Chondrocyte (in vitro differentiated cells): ENCODE measurements around the gene ZCCHC24. TPM values are rescaled to one million over a fixed set of nuclear protein-coding genes. Genes with fewer than 3 reads are reported as not detected.
A peak's percentile ranks its signal among the peaks of the same experiment; 100 is the strongest.

Experiments used
- DNase-seq: peaks from one replicate; pipeline ENCODE4 v3.0.0; 2021; ENCODE audit warnings: mixed read lengths, low spot score
- H3K27ac Mint-ChIP-seq: one replicate; pipeline ENCODE4 v1.8.0; 2021; ENCODE audit warnings: mild to moderate bottlenecking, moderate library complexity, mixed read lengths; ENCODE audit not compliant: unreplicated experiment
- H3K27me3 Mint-ChIP-seq: 2 replicates; pipeline ENCODE4 v1.8.0; 2021; ENCODE audit warnings: low read depth, mixed read lengths
- H3K36me3 Mint-ChIP-seq: 2 replicates; pipeline ENCODE4 v1.8.0; 2021; ENCODE audit warnings: low read depth, mixed read lengths
- H3K4me1 Mint-ChIP-seq: 2 replicates; pipeline ENCODE4 v1.8.0; 2021; ENCODE audit warnings: low read depth, mild to moderate bottlenecking, mixed read lengths
- H3K4me3 Mint-ChIP-seq: one replicate; pipeline ENCODE4 v1.8.0; 2021; ENCODE audit warnings: mild to moderate bottlenecking, moderate library complexity, mixed read lengths; ENCODE audit not compliant: unreplicated experiment
- H3K9me3 Mint-ChIP-seq: 2 replicates; pipeline ENCODE4 v1.8.0; 2021; ENCODE audit warnings: low read depth, mixed read lengths
- CTCF ChIP-seq: fragments of 200-600 bp; sonication (generic); IDR thresholded peaks from 2 replicates; pipeline ENCODE4 v1.5.0; 2021; ENCODE audit warnings: antibody characterized with exemption, mild to moderate bottlenecking, moderate library complexity
- total RNA-seq: library from RNA; stranded (reverse); gene quantifications from 3 replicates; pipeline ENCODE4 v1.2.1, GENCODE V29; 2021

ZCCHC24 gene
- total RNA-seq, 1 donor from 2014 or later: 45.1 TPM

GRCh38 chr10:79491143-79491835 lies 45.9 kb upstream of the ZCCHC24 start:
- peaks cover 2% of the 10 kb centered on the region for H3K27me3 Mint-ChIP-seq
- H3K4me3 Mint-ChIP-seq: no peak overlapping the region
- H3K36me3 Mint-ChIP-seq: no peaks in the 10 kb centered on the region
- no peaks in the 10 kb centered on the region for H3K9me3 Mint-ChIP-seq
- peaks cover 46% of the 10 kb centered on the region for H3K4me1 Mint-ChIP-seq
- no peak for TF ChIP-seq CTCF
- peak overlapping the region; percentile 19 for H3K27ac Mint-ChIP-seq
- DNase-seq: no peak

- Mint-ChIP-seq H3K9me3 (no peaks in the 10 kb centered on the region), H3K4me1 (peaks cover 46% of the 10 kb centered on the region), H3K36me3 (no peaks in the 10 kb centered on the region), H3K27ac (peak overlapping the region; percentile 47), H3K4me3 (no peak overlapping the region), H3K27me3 (no peaks in the 10 kb centered on the region)
- no peak for TF ChIP-seq CTCF
- no peak for DNase-seq
These were observed 45.1 kb upstream of the ZCCHC24 start for GRCh38 chr10:79490400-79491142.

GRCh38 chr10:79488870-79489269 lies 43.4 kb upstream of the ZCCHC24 start:
- no peak for TF ChIP-seq CTCF
- Mint-ChIP-seq H3K36me3 (no peaks in the 10 kb centered on the region), H3K4me3 (no peak overlapping the region), H3K27ac (peak overlapping the region; percentile 98), H3K9me3 (no peaks in the 10 kb centered on the region), H3K27me3 (no peaks in the 10 kb centered on the region), H3K4me1 (peaks cover 46% of the 10 kb centered on the region)
- no peak for DNase-seq

GRCh38 chr10:79488336-79488735 lies 42.9 kb upstream of the ZCCHC24 start:
- Mint-ChIP-seq H3K4me1 (peaks cover 46% of the 10 kb centered on the region), H3K27ac (peak overlapping the region; percentile 98), H3K9me3 (no peaks in the 10 kb centered on the region), H3K27me3 (no peaks in the 10 kb centered on the region), H3K4me3 (no peak overlapping the region), H3K36me3 (no peaks in the 10 kb centered on the region)
- no peak for TF ChIP-seq CTCF
- DNase-seq: no peak

GRCh38 chr10:79487296-79488194 lies 42.1 kb upstream of the ZCCHC24 start:
- H3K4me3 Mint-ChIP-seq: no peak overlapping the region
- no peak for DNase-seq
- H3K9me3 Mint-ChIP-seq: no peaks in the 10 kb centered on the region
- H3K36me3 Mint-ChIP-seq: no peaks in the 10 kb centered on the region
- peak overlapping the region; percentile 98 for H3K27ac Mint-ChIP-seq
- TF ChIP-seq CTCF: peak; percentile 78
- H3K27me3 Mint-ChIP-seq: no peaks in the 10 kb centered on the region
- peaks cover 46% of the 10 kb centered on the region for H3K4me1 Mint-ChIP-seq
